Measurements from ENCODE around the gene CDH20. TPM values are rescaled to one million over a fixed set of nuclear protein-coding genes. Genes with fewer than 3 reads are reported as not detected.

CDH20 gene
- total RNA-seq, 6 experiments from 2014 or later = not detected

- no peak overlapping the region for H3K27ac ChIP-seq
- ATAC-seq (no peak), DNase-seq (no peak)
- no peaks in the 10 kb centered on the region for H3K9me3 ChIP-seq
- no peaks in the 10 kb centered on the region for H3K27me3 ChIP-seq
- intact Hi-C loops (cut with DNase I) = no loop called here
- H3K4me3 ChIP-seq = no peak overlapping the region
- H3K4me1 ChIP-seq = no peaks in the 10 kb centered on the region
- WGBS (ENCODE audit: insufficient coverage, low coverage, low lambda C conversion rate, missing lambda C conversion rate) = 69% methylated on average over 3 of the region's 3 CpGs
- H3K36me3 ChIP-seq = no peaks in the 10 kb centered on the region
- no peak for TF ChIP-seq POLR2A (IDR thresholded peaks at IDR 0.05)
- TF ChIP-seq, protein P1, sequence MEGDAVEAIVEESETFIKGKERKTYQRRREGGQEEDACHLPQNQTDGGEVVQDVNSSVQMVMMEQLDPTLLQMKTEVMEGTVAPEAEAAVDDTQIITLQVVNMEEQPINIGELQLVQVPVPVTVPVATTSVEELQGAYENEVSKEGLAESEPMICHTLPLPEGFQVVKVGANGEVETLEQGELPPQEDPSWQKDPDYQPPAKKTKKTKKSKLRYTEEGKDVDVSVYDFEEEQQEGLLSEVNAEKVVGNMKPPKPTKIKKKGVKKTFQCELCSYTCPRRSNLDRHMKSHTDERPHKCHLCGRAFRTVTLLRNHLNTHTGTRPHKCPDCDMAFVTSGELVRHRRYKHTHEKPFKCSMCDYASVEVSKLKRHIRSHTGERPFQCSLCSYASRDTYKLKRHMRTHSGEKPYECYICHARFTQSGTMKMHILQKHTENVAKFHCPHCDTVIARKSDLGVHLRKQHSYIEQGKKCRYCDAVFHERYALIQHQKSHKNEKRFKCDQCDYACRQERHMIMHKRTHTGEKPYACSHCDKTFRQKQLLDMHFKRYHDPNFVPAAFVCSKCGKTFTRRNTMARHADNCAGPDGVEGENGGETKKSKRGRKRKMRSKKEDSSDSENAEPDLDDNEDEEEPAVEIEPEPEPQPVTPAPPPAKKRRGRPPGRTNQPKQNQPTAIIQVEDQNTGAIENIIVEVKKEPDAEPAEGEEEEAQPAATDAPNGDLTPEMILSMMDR (IDR thresholded peaks at IDR 0.05) = no peak
Observed at GRCh38 chr18:61596296-61596695, 263.1 kb downstream of the CDH20 start.

GRCh38 chr18:61597316-61597715, 264.1 kb downstream of the CDH20 start:
- Histone ChIP-seq H3K4me3 (no peak overlapping the region), H3K36me3 (no peaks in the 10 kb centered on the region), H3K27ac (no peak overlapping the region), H3K9me3 (no peaks in the 10 kb centered on the region), H3K27me3 (no peaks in the 10 kb centered on the region), H3K4me1 (no peaks in the 10 kb centered on the region)
- 67% methylated on average over 1 of the region's 1 CpG for WGBS (ENCODE audit: insufficient coverage, low coverage, low lambda C conversion rate, missing lambda C conversion rate)
- intact Hi-C loops (cut with DNase I) = no loop called here
- DNase-seq = no peak
- TF ChIP-seq POLR2A (IDR thresholded peaks at IDR 0.05) = no peak
- TF ChIP-seq, protein P1 (IDR thresholded peaks at IDR 0.05) = no peak
- no peak for ATAC-seq

GRCh38 chr18:61600422-61600821, 267.2 kb downstream of the CDH20 start:
- TF ChIP-seq, protein P1 (IDR thresholded peaks at IDR 0.05) = no peak
- TF ChIP-seq POLR2A (IDR thresholded peaks at IDR 0.05) = no peak
- no peaks in the 10 kb centered on the region for H3K4me1 ChIP-seq
- WGBS (ENCODE audit: insufficient coverage, low coverage, low lambda C conversion rate, missing lambda C conversion rate) = 89% methylated on average over 4 of the region's 4 CpGs

DNA sequence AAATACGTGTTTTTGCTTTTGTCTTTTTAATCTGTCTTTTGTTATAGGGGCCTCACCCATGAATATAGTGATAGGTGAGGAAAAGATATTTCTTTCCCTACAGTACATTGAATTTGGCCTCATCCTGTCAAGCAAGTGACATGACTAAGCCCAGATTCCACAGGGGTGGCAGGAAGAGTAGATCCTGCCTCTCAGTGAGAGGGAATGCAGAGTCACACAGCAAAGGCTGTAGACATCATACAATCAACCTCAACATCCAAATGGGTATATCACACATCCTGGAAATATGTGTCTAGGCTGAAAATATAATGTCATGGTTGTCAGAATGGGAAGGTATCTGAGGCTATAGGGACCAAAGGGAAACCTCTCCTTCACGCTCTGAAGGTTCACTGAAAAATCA, 269.6 kb downstream of the CDH20 start:
- Histone ChIP-seq H3K27ac (no peak overlapping the region), H3K36me3 (no peaks in the 10 kb centered on the region), H3K4me1 (no peaks in the 10 kb centered on the region), H3K27me3 (no peaks in the 10 kb centered on the region), H3K4me3 (no peak overlapping the region), H3K9me3 (no peaks in the 10 kb centered on the region)
- no peak for TF ChIP-seq POLR2A (IDR thresholded peaks at IDR 0.05)
- TF ChIP-seq, protein P1 (IDR thresholded peaks at IDR 0.05) = no peak
- WGBS (ENCODE audit: insufficient coverage, low coverage, low lambda C conversion rate, missing lambda C conversion rate) = 84% methylated on average over 2 of the region's 2 CpGs
- intact Hi-C loops (cut with DNase I) = no loop called here
- ATAC-seq (no peak), DNase-seq (no peak)

More at GRCh38 chr18:61600422-61600821, 267.2 kb downstream of the CDH20 start:
- H3K27ac ChIP-seq = no peak overlapping the region
- H3K36me3 ChIP-seq = no peaks in the 10 kb centered on the region
- DNase-seq = no peak
- no peaks in the 10 kb centered on the region for H3K9me3 ChIP-seq
- no peak for ATAC-seq
- intact Hi-C loops (cut with DNase I) = no loop called here
- H3K27me3 ChIP-seq = no peaks in the 10 kb centered on the region
- H3K4me3 ChIP-seq = no peak overlapping the region

Small RNA genes within 50 kb of the gene (small RNA-seq; reads per million reads assigned to genes)
- gene RNU6-116P = 0 reads per million in 2 experiments
